Left renal cortex interstitium (tissue), 4 donors: ENCODE results near the gene CTNNA3. TPM values are rescaled to one million over a fixed set of nuclear protein-coding genes. Genes with fewer than 3 reads are reported as not detected.

ENCODE experiments used
- DNase-seq, 4 donors: peaks; one replicate each; pipeline ENCODE4 v3.0.0-alpha.2; 2013; ENCODE audit warnings: low read depth in 4 of 4, low spot score in 2 of 4, missing footprints in 1 of 4
- polyA plus RNA-seq, 4 donors: library from polyadenylated mRNA; unstranded; fragments of 120-200 nt; gene quantifications; one replicate each; pipeline ENCODE4 v1.2.1, GENCODE V29; 2013; ENCODE audit not compliant: insufficient read length in 4 of 4

The CTNNA3 gene
- polyA plus RNA-seq, 4 donors = 2.5 to 4.2 (median 2.6) TPM

DNA sequence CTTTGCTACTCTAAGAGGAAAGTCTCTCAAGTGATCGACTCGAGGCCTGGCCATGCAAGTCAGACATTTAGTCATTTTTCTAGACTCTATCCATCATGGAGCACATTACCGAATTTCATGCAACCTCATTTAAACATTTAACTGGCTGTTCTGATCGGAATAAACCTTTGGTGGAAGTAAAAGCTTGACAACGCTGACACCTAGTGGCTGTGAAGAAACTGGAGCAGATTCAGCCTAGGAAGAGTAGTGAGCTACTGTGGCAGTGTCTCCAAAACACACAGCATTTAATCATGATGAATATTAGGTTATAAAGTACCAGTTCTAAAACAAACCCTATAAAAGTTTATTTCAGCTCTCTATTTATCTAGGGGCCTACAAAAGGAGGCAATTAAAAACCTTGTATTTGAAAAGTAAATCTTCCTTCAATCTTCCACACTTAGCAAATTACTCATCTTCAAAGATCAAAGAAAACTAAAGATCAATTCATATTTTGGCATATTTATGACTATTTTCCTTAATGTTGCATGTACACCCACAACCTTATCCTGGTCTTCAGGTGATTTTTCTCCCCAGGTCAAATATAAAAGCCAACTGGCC is 175.0 kb downstream of the CTNNA3 start:
- DNase-seq = peak in 3 of 4 donors; percentile 29 to 62 (median 36)

DNA sequence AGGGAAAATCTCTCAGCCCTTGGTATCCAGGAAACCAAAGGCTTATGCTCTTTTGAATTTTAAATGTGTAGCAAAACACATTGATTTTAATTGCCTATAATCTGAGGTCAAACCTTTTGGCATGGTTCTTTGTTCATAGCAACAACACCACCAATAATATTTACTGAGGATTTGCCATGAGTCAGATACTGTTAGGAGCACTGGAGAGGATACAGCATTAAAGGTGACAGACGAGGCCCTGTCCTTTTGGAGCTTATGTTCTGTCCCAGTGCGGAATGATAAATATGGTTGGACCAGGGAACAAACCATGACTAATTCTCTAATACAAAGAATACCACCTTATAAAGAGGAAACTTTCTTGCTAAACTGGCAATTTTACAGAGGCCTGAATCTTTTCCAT is 176.6 kb downstream of the CTNNA3 start:
- DNase-seq = no peak

- no peak for DNase-seq
Observed at GRCh38 chr10:67518756-67519155, 177.2 kb downstream of the CTNNA3 start.

- no peak for DNase-seq
Observed at GRCh38 chr10:67518043-67518442, 178.0 kb downstream of the CTNNA3 start.

DNA sequence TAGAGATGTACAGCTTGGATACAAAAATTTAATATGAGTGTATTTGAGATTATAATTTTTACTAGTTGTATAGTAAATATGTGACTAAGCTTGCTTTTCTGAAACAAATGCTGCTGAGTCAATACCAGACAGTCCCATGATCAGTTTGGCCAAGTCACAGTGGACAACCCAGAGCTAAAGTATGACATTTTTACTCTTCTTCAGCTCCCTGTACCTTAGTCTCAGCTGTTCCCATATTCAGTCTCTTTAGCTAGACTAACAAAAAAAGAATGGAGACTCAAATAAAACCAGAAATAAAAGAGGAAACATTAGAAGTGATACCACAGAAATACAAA is 189.3 kb downstream of the CTNNA3 start:
- no peak for DNase-seq

- no peak for DNase-seq
Observed at GRCh38 chr10:67506083-67506756, 189.8 kb downstream of the CTNNA3 start.

GRCh38 chr10:67492317-67493019 is 203.5 kb downstream of the CTNNA3 start:
- DNase-seq = no peak

DNA sequence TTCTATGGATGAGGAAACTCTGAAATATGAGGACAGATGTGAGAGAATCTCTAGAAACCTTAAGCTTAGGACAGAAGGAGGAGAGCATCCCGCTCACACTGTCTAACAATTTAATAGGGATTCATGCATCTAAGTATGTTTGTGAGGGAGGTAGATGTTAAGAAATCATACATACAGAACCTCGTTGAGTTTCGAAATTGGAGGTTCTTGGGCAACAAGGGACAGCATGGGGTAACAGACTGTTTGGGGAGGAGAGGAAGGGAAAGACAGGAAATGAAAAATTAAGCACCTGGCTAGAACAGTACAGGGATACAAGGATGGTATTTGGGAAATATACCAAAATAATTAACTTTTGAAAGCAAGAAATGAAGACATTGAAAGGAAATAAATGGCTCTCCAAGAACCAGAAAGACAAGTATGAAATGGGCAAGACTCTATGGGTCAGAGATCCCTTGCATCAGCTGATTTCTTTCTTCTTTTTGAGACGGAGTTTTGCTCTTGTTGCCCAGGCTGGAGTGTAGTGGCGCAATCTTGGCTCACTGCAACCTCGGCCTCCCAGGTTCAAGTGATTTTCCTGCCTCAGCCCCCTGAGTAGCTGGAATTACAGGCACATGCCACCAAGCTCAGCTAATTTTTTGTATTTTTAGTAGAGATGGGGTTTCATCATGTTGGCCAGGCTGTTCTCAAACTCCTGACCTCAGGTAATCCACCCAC is 207.9 kb downstream of the CTNNA3 start:
- DNase-seq = no peak

- no peak for DNase-seq
Observed at GRCh38 chr10:67487199-67487598, 208.8 kb downstream of the CTNNA3 start.

- DNase-seq = no peak
Observed at GRCh38 chr10:67477868-67478267, 218.1 kb downstream of the CTNNA3 start.

DNA sequence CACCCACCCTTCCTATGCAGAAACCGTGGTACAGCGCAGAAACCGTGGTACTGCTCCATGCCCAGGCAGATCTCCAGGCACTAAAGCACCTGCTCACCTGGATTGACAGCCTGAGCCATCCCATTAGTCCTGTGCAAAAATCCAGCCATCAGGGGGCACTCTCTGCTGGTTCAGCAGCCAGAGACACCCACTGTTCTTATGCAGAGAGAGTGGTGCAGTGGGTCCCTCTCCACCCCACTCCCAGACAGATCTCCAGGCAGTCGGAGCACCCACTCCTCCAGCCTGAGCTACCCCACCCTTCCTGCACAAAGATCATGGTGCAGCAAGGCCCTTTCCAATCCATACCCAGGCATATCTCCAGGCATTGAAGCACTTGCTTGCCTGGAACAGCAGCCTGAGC is 219.8 kb downstream of the CTNNA3 start:
- no peak for DNase-seq

- DNase-seq = no peak
Observed at GRCh38 chr10:67473850-67474633, 222.0 kb downstream of the CTNNA3 start.

GRCh38 chr10:67471022-67471421 is 225.0 kb downstream of the CTNNA3 start:
- no peak for DNase-seq

DNA sequence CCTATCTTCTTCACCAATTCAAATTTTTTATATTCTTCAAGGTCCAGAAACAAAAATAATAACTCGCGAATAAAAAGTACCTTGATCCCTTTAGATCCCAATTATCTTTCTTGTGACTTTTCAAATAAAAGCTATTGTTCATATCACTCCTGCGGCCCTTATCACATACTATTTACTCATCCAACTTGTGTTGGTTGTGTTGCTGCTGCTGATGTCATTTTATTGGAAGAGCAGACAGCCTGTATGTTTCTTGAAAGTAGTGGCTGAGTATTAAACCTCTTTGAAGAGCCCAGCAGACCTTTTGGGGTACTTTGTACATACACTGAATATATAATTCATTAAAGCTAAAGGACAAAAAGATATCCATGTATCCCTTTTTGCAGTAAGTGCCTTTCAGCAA is 231.7 kb downstream of the CTNNA3 start:
- DNase-seq = no peak

DNA sequence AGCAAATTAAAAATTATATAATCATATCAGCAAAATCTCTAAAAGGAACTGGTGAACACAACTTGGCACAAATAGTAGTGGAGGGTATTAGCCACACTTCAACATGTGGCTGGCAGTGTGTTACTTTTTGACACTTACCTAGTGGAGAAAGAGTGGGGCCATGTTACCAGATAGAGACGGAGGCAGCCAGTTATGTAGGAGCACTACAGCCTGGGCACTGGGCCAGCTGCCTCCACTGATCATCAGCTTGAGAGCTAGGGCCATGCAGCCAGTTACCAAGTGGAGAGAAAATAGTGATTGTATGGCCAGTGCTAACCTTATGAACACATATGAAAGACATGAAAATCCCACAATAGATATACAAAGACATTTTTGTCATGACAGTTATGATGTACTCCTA is 243.1 kb downstream of the CTNNA3 start:
- no peak for DNase-seq

DNA sequence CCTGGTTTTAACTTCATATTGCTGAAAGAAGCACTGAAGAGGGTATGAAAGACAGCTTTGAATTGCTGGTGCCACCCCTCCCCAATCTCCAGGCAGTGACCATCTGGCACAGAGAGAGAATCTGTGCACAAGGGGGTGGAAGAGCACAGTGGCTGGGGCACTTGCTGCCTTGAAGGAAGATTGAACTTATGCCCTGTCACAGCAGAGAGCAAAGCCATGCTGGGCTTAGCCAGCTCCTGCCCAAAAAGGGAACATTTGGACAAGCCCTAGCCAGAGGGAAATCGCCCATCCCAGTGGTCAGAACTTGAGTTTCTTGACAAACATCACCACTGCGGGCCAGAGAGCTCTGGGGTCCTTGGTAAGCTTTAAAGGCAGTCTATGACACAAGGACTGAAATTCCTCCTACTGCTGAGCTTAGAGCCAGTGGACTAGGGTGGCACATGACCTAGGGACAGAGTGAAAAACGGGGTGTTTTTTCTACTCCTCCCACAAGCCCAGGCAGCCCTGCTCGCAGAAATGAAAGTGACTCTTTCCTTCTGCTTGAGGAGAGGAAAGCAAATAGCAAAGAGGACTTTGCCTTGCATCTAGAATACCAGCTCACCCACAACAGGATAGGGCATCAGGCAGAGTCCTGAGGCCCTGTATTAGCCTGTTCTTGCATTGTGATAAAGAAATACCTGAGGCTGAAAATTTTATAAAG is 257.2 kb downstream of the CTNNA3 start:
- DNase-seq = no peak

GRCh38 chr10:67433276-67433675 is 262.7 kb downstream of the CTNNA3 start:
- DNase-seq = no peak

DNA sequence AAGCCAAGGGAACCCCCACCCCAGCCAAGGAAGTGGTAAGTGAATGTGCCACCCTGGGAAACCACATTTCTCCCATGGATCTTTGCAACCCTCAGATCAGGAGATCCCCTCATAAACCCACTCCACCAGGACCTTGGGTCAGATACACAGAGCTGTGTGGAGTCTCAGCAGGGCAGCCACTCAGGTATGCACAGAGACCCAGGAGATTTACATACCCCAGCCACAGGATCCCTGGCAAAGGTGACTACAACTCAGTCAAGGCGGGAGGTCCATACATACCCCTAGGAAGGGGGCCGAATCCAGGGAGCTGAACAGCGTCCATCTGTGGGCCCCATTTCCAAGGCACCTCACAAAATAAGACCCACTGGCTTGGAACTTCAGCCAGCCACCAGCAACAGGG is 293.4 kb downstream of the CTNNA3 start:
- no peak for DNase-seq

DNA sequence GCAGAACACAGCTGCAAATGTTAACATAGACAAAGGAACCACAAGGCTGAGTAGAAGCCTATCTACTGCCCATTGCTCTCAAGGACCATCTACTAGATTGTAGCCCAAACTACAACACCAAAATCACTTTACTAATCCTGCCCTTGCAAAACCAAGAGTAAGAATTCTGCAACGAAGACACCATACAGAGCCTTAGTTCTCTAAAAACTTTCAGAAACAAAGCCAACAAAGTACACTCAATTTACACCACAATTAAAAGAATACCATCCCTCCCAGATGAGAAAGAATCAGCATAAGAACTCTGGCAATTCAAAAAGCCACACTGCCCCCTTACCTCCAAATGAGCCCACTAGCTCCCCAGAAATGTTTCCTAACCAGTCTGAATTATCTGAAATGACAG is 294.3 kb downstream of the CTNNA3 start:
- no peak for DNase-seq
